Measurements from ENCODE around the gene PSAPL1.

Gene PSAPL1

DNA sequence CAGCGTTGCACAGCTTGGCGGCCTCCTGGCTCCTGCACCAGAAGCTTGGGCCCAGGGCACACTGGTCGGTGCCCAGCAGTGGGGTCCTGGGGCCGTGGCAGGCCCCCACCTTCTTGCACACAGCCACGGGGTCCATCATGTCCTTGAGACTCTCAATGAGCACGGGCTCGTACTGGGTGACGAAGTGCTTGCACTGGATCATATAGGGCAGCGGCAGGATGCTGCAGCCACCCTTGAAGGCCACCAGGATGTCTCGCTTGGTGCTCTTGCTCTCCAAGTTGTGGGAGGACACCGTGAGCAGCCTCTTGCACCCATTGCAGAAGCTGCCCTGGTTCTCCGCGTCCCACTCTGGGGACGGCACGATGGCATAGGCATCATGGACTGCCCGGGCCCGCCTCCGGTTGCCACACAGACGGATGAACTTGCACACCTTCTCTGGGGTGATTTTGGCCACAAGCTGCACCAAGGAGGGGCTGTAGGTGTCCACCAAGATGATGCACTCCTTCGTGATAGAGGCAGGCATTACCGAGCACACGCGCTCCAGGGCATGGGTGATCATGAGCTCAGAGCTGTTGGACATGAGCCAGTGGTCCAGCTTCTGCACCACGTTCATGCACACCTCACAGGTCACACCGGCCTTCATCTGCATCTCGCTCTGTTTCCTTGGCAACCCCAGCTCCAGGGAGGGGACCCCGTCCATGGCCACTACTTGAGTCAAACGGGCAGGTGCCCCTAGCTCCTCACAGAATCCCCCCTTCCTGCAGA is 1.2 kb downstream of the PSAPL1 start:
- no peak overlapping the region for H3K4me3 ChIP-seq (replicated peaks; ENCODE audit: insufficient read depth, low read length)
- no peak overlapping the region for H3K27ac ChIP-seq (replicated peaks)
- no peaks in the 10 kb centered on the region for H3K27me3 ChIP-seq (ENCODE audit: insufficient read depth, poor library complexity, severe bottlenecking)
- no peak for DNase-seq (ENCODE audit: low read depth in 1 of 2, low spot score in 1 of 2)
- TF ChIP-seq, protein P1, sequence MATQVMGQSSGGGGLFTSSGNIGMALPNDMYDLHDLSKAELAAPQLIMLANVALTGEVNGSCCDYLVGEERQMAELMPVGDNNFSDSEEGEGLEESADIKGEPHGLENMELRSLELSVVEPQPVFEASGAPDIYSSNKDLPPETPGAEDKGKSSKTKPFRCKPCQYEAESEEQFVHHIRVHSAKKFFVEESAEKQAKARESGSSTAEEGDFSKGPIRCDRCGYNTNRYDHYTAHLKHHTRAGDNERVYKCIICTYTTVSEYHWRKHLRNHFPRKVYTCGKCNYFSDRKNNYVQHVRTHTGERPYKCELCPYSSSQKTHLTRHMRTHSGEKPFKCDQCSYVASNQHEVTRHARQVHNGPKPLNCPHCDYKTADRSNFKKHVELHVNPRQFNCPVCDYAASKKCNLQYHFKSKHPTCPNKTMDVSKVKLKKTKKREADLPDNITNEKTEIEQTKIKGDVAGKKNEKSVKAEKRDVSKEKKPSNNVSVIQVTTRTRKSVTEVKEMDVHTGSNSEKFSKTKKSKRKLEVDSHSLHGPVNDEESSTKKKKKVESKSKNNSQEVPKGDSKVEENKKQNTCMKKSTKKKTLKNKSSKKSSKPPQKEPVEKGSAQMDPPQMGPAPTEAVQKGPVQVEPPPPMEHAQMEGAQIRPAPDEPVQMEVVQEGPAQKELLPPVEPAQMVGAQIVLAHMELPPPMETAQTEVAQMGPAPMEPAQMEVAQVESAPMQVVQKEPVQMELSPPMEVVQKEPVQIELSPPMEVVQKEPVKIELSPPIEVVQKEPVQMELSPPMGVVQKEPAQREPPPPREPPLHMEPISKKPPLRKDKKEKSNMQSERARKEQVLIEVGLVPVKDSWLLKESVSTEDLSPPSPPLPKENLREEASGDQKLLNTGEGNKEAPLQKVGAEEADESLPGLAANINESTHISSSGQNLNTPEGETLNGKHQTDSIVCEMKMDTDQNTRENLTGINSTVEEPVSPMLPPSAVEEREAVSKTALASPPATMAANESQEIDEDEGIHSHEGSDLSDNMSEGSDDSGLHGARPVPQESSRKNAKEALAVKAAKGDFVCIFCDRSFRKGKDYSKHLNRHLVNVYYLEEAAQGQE (IDR thresholded peaks at IDR 0.05; ENCODE audit: insufficient replicate concordance, low read depth) = no peak
- no peak for TF ChIP-seq POLR2AphosphoS5 (IDR thresholded peaks at IDR 0.05; ENCODE audit: low read depth)
- TF ChIP-seq SPI1 (IDR thresholded peaks at IDR 0.05; ENCODE audit: borderline replicate concordance, low read depth) = no peak
- TF ChIP-seq GABPA (IDR thresholded peaks at IDR 0.05; ENCODE audit: low read depth) = no peak
- TF ChIP-seq, protein P2, sequence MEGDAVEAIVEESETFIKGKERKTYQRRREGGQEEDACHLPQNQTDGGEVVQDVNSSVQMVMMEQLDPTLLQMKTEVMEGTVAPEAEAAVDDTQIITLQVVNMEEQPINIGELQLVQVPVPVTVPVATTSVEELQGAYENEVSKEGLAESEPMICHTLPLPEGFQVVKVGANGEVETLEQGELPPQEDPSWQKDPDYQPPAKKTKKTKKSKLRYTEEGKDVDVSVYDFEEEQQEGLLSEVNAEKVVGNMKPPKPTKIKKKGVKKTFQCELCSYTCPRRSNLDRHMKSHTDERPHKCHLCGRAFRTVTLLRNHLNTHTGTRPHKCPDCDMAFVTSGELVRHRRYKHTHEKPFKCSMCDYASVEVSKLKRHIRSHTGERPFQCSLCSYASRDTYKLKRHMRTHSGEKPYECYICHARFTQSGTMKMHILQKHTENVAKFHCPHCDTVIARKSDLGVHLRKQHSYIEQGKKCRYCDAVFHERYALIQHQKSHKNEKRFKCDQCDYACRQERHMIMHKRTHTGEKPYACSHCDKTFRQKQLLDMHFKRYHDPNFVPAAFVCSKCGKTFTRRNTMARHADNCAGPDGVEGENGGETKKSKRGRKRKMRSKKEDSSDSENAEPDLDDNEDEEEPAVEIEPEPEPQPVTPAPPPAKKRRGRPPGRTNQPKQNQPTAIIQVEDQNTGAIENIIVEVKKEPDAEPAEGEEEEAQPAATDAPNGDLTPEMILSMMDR (IDR thresholded peaks at IDR 0.05; ENCODE audit: insufficient read depth, low read length) = no peak

DNA sequence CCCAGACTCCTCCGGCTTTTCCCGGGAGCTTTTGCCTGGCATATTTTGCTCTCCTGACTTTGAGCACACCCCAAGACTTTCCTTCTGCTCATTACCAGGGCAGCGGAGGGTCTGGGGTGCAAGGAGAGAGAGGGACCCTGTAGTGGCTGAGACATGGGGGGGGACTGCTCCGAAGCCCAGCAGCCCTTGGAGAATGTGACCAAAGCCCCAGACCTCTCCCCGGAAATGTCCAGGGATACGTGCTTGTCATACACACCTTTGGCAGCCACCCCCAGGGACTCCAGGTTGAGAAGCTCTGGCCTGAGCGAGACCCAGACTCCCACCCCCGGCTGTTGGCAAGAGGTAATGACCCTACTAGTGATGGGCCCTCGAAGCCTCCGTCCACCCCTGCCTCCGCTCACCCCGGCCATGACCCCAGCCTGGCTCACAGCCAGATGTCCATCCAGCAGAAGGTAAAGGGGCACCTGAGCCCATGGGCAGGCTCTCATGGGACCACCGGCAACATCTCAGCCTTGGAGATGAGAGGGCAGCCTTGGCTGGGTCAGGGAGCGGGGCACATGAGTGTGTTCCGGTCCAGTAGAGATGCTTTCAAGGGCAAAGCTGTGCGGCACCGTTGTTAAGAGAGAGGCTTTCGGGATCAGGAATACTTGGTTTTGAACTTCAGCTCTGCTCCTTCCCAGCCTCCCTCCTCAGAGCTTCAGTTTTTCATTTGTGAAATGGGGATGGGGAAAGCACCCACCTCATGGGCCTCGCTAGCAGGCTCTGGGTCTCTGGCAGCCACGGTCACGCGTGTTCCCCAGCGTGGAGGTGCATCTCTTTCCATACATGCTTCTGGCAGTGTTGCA is 2.0 kb downstream of the PSAPL1 start:
- no peaks in the 10 kb centered on the region for H3K27me3 ChIP-seq (ENCODE audit: insufficient read depth, poor library complexity, severe bottlenecking)
- no peak overlapping the region for H3K27ac ChIP-seq (replicated peaks)
- no peak overlapping the region for H3K4me3 ChIP-seq (replicated peaks; ENCODE audit: insufficient read depth, low read length)
- TF ChIP-seq, protein P1 (IDR thresholded peaks at IDR 0.05; ENCODE audit: insufficient replicate concordance, low read depth) = no peak
- no peak for DNase-seq (ENCODE audit: low read depth in 1 of 2, low spot score in 1 of 2)

DNA sequence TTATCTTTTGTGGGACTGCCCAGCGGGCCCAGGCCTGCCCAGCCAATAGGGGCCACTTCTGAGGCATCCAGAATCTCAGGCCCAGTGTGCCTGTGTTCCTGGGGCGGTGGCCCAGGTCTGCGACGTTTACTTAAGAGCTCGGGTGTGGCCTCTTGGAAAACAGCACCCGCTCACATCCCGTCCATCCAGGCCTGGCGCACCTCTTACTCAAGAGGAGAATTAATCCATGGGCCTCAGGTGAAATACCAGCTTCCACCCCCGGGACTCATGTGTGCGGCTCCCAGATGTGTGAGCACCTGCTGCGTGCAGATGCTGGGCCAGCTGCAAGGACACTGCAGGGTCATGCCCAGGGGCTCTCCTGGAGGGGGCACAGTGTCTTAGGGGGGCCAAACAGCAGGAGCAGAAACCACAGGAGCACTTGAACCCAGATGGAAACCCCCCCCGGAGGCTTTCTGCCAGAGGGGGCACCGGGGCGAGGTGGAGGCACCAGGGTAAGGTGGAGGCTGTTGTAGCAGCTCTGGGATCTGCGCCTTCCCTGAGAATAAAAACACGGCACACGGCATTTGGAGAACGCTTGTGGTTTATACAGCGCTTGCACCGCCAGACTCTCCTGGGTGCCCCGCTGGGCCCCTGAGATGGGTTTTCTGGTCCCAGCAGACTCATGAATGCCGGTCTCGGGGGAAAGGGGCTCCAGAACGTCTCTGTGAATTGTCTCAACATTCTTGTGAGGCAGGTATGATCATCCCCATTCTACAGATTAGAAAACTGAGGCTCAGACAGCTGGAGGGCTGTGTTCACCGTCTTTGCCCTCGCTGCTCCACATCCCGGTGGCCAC is 2.8 kb downstream of the PSAPL1 start:
- TF ChIP-seq, protein P2 (IDR thresholded peaks at IDR 0.05; ENCODE audit: insufficient read depth, low read length) = no peak
- TF ChIP-seq POLR2AphosphoS5 (IDR thresholded peaks at IDR 0.05; ENCODE audit: low read depth) (no peak), GABPA (IDR thresholded peaks at IDR 0.05; ENCODE audit: low read depth) (no peak), SPI1 (IDR thresholded peaks at IDR 0.05; ENCODE audit: borderline replicate concordance, low read depth) (no peak)
- TF ChIP-seq, protein P1 (IDR thresholded peaks at IDR 0.05; ENCODE audit: insufficient replicate concordance, low read depth) = no peak
- H3K4me3 ChIP-seq (replicated peaks; ENCODE audit: insufficient read depth, low read length) = no peak overlapping the region
- H3K27ac ChIP-seq (replicated peaks) = no peak overlapping the region
- no peaks in the 10 kb centered on the region for H3K27me3 ChIP-seq (ENCODE audit: insufficient read depth, poor library complexity, severe bottlenecking)
- DNase-seq (ENCODE audit: low read depth in 1 of 2, low spot score in 1 of 2) = no peak
